ENCODE data around the gene ZKSCAN8. TPM values are rescaled to one million over a fixed set of nuclear protein-coding genes. Genes with fewer than 3 reads are reported as not detected.

ZKSCAN8 gene
- total RNA-seq, 4 donors from 2014 or later: 17.4 to 48.9 (median 32.5) TPM

- H3K27me3 ChIP-seq: peaks cover 9 to 53% of the 10 kb centered on the region in 2 donors
- TF ChIP-seq, protein P1, sequence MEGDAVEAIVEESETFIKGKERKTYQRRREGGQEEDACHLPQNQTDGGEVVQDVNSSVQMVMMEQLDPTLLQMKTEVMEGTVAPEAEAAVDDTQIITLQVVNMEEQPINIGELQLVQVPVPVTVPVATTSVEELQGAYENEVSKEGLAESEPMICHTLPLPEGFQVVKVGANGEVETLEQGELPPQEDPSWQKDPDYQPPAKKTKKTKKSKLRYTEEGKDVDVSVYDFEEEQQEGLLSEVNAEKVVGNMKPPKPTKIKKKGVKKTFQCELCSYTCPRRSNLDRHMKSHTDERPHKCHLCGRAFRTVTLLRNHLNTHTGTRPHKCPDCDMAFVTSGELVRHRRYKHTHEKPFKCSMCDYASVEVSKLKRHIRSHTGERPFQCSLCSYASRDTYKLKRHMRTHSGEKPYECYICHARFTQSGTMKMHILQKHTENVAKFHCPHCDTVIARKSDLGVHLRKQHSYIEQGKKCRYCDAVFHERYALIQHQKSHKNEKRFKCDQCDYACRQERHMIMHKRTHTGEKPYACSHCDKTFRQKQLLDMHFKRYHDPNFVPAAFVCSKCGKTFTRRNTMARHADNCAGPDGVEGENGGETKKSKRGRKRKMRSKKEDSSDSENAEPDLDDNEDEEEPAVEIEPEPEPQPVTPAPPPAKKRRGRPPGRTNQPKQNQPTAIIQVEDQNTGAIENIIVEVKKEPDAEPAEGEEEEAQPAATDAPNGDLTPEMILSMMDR (IDR thresholded peaks at IDR 0.05): no peak
- no peak overlapping the region for H3K27ac ChIP-seq
- H3K4me3 ChIP-seq: no peak overlapping the region
- DNase-seq: no peak
- no peaks in the 10 kb centered on the region for H3K36me3 ChIP-seq
- no peaks in the 10 kb centered on the region for H3K9me3 ChIP-seq
- intact Hi-C loops (cut with DNase I; ENCODE audit: low total_unique reads): no loop called here
- no peaks in the 10 kb centered on the region for H3K4me1 ChIP-seq
Measured at GRCh38 chr6:28206527-28206926, 64.8 kb downstream of the ZKSCAN8 start.

DNA sequence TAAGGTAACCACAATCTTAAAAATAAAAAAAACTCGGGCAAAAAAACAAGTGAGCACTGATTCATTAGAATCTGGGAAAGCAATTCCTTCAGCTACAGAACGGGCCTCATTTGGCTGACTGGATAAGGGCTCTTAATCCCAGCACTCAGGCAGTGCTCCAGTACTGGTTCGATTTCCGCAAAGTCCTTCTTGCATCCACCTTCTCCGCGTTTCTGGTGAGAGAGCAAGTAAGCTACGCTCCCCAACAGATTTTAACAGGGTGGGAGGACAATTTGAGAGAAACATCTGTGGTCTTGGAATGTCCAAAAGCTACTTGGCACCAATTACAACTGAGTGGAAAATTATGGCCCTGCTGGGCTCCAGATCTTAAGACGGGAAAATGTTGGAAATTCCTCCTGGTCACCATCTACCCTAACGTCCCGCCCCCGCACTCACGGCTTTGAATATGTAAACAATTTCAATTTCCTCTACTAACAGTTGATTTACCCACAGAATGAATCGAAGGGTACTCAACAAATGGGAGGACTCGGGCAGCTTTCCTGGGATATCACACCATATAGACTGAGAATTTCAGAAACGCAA lies 65.3 kb downstream of the ZKSCAN8 start:
- Histone ChIP-seq H3K36me3 (no peaks in the 10 kb centered on the region), H3K4me3 (no peak overlapping the region), H3K27ac (no peak overlapping the region), H3K9me3 (no peaks in the 10 kb centered on the region), H3K27me3 (peaks cover 13 to 58% of the 10 kb centered on the region in 2 donors), H3K4me1 (no peaks in the 10 kb centered on the region)
- intact Hi-C loops (cut with DNase I; ENCODE audit: low total_unique reads): no loop called here
- DNase-seq: no peak
- TF ChIP-seq, protein P1 (IDR thresholded peaks at IDR 0.05): no peak
- TF ChIP-seq POLR2A (IDR thresholded peaks at IDR 0.05): no peak

DNA sequence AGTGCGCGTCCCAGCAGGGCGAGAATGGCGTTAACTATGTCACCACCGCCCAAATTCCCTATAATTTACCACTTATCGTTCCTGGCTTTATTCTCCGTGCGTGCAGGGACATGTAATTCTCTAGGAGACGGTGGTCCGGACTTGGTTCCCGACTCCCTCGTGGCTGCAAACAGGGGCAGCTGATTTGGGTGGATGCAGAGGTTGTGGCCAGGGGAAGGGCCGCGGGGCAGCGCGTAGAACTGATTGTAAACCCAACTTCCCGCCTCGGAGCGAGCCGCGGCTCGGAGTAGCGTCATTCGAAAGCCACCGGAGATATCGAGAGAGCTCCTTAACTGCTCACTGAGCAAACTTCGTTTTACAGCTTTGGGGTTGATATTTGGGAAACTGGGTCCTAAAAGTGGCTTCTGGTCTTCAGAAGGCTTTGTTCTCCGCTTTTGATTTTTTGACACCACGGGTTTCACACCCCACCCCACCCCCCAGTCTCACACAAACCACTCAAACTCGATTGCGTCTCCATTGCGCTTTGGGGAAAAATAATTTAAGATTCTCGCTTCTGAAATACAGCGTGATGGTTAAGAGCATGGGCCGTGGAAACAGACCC lies 65.9 kb downstream of the ZKSCAN8 start:
- Histone ChIP-seq H3K4me1 (no peaks in the 10 kb centered on the region), H3K27me3 (peaks cover 13 to 64% of the 10 kb centered on the region in 2 donors), H3K4me3 (no peak overlapping the region), H3K9me3 (no peaks in the 10 kb centered on the region), H3K27ac (no peak overlapping the region), H3K36me3 (no peaks in the 10 kb centered on the region)
- DNase-seq: no peak
- intact Hi-C loops (cut with DNase I; ENCODE audit: low total_unique reads): no loop called here
- no peak for TF ChIP-seq POLR2A (IDR thresholded peaks at IDR 0.05)
- TF ChIP-seq, protein P1 (IDR thresholded peaks at IDR 0.05): no peak

GRCh38 chr6:28208111-28208659 lies 66.5 kb downstream of the ZKSCAN8 start:
- TF ChIP-seq POLR2A (IDR thresholded peaks at IDR 0.05): no peak
- TF ChIP-seq, protein P1 (IDR thresholded peaks at IDR 0.05): no peak
- intact Hi-C loops (cut with DNase I; ENCODE audit: low total_unique reads): no loop called here
- DNase-seq: no peak
- no peaks in the 10 kb centered on the region for H3K9me3 ChIP-seq
- no peak overlapping the region for H3K4me3 ChIP-seq
- no peaks in the 10 kb centered on the region for H3K4me1 ChIP-seq
- H3K27ac ChIP-seq: no peak overlapping the region
- H3K36me3 ChIP-seq: no peaks in the 10 kb centered on the region
- H3K27me3 ChIP-seq: peaks cover 13 to 69% of the 10 kb centered on the region in 2 donors

Other genes with a start within 250 kb of the ZKSCAN8 start
- gene OR2B2, start 229.5 kb upstream of the ZKSCAN8 start, total RNA-seq: not detected
- not detected for gene OR2B6, start 184.6 kb upstream of the ZKSCAN8 start, total RNA-seq
- gene ZNF165, start 61.3 kb upstream of the ZKSCAN8 start, total RNA-seq: 1 to 10 TPM in 3 of 4 donors, not detected in 1; 1.1 to 2.1 (median 1.2) TPM
- 1 to 10 TPM in 3 of 4 donors, not detected in 1; 1.8 to 7.9 (median 5.3) TPM for gene ZSCAN16, start 17.3 kb upstream of the ZKSCAN8 start, total RNA-seq
- gene ZSCAN9, start 83.4 kb downstream of the ZKSCAN8 start, total RNA-seq: 10 to 100 TPM; 17.6 to 38.9 (median 24.6) TPM
- gene ZKSCAN4, start 110.4 kb downstream of the ZKSCAN8 start, total RNA-seq: 10 to 100 TPM in 1 of 4 donors, 1 to 10 TPM in 3; 1.5 to 15.6 (median 4.7) TPM
- gene NKAPL, start 117.4 kb downstream of the ZKSCAN8 start, total RNA-seq: 1 to 10 TPM in 1 of 4 donors, under 1 TPM in 1, not detected in 2; 0.97 to 1.2 TPM
- 10 to 100 TPM; 12.6 to 54.7 (median 33.4) TPM for gene ZSCAN26, start 125.3 kb downstream of the ZKSCAN8 start, total RNA-seq
- 10 to 100 TPM in 1 of 4 donors, 1 to 10 TPM in 3; 2.6 to 10.9 (median 7.0) TPM for gene PGBD1, start 139.7 kb downstream of the ZKSCAN8 start, total RNA-seq
- gene ZSCAN31, start 194.3 kb downstream of the ZKSCAN8 start, total RNA-seq: 10 to 100 TPM in 3 of 4 donors, 1 to 10 TPM in 1; 3.5 to 63.8 (median 31.5) TPM
- gene ZKSCAN3, start 208.1 kb downstream of the ZKSCAN8 start, total RNA-seq: 10 to 100 TPM in 1 of 4 donors, 1 to 10 TPM in 2, under 1 TPM in 1; 0.29 to 12.3 (median 5.1) TPM